Skeletal muscle satellite cell (primary cell): Measurements from ENCODE around the gene INPP4A.

Source experiments
- H3K27me3 ChIP-seq: 2 replicates; pipeline ENCODE4 v1.7.0; 2013; ENCODE audit warnings: low read length; ENCODE audit not compliant: control insufficient read depth, insufficient read depth
- H3K36me3 ChIP-seq: 2 replicates; pipeline ENCODE4 v1.7.0; 2013; ENCODE audit warnings: mild to moderate bottlenecking, control low read depth, low read length; ENCODE audit not compliant: insufficient read depth
- H3K4me1 ChIP-seq: 2 replicates; pipeline ENCODE4 v1.7.0; 2013; ENCODE audit warnings: low read length; ENCODE audit not compliant: control insufficient read depth, insufficient read depth
- H3K4me2 ChIP-seq: 2 replicates; pipeline ENCODE4 v1.7.0; 2013; ENCODE audit warnings: mild to moderate bottlenecking, low read length
- H3K4me3 ChIP-seq: 2 replicates; pipeline ENCODE4 v1.7.0; 2013; ENCODE audit warnings: low read length
- H3K9ac ChIP-seq: 2 replicates; pipeline ENCODE4 v1.7.0; 2013; ENCODE audit warnings: mild to moderate bottlenecking, low read depth, low read length, moderate library complexity
- H3K9me3 ChIP-seq: replicated peaks from 2 replicates; pipeline ENCODE4 v1.7.0; 2013; ENCODE audit warnings: mild to moderate bottlenecking, control low read depth, low read length

Gene INPP4A

GRCh38 chr2:98472961-98473746, 28.5 kb downstream of the INPP4A start:
- Histone ChIP-seq H3K4me3 (no peak overlapping the region), H3K27me3 (no peaks in the 10 kb centered on the region), H3K36me3 (no peaks in the 10 kb centered on the region), H3K9me3 (no peaks in the 10 kb centered on the region), H3K4me1 (peaks cover 8% of the 10 kb centered on the region), H3K9ac (no peak overlapping the region), H3K4me2 (no peak overlapping the region)

GRCh38 chr2:98473995-98474780, 29.5 kb downstream of the INPP4A start:
- no peak overlapping the region for H3K4me3 ChIP-seq
- no peak overlapping the region for H3K4me2 ChIP-seq
- H3K36me3 ChIP-seq: no peaks in the 10 kb centered on the region
- H3K4me1 ChIP-seq: peaks cover 5% of the 10 kb centered on the region
- no peaks in the 10 kb centered on the region for H3K27me3 ChIP-seq
- no peak overlapping the region for H3K9ac ChIP-seq
- no peaks in the 10 kb centered on the region for H3K9me3 ChIP-seq

GRCh38 chr2:98474979-98475632, 30.4 kb downstream of the INPP4A start:
- H3K9ac ChIP-seq: no peak overlapping the region
- no peaks in the 10 kb centered on the region for H3K27me3 ChIP-seq
- H3K4me3 ChIP-seq: no peak overlapping the region
- H3K4me2 ChIP-seq: no peak overlapping the region
- peaks cover 14% of the 10 kb centered on the region for H3K4me1 ChIP-seq
- no peaks in the 10 kb centered on the region for H3K9me3 ChIP-seq
- H3K36me3 ChIP-seq: no peaks in the 10 kb centered on the region

- Histone ChIP-seq H3K9ac (no peak overlapping the region), H3K36me3 (no peaks in the 10 kb centered on the region), H3K4me2 (no peak overlapping the region), H3K27me3 (no peaks in the 10 kb centered on the region), H3K4me1 (peaks cover 17% of the 10 kb centered on the region), H3K4me3 (no peak overlapping the region), H3K9me3 (no peaks in the 10 kb centered on the region)
These were observed 31.7 kb downstream of the INPP4A start for GRCh38 chr2:98476192-98476868.

- no peaks in the 10 kb centered on the region for H3K27me3 ChIP-seq
- no peaks in the 10 kb centered on the region for H3K36me3 ChIP-seq
- H3K4me1 ChIP-seq: peaks cover 17% of the 10 kb centered on the region
- H3K9ac ChIP-seq: no peak overlapping the region
- H3K9me3 ChIP-seq: no peaks in the 10 kb centered on the region
- no peak overlapping the region for H3K4me2 ChIP-seq
- no peak overlapping the region for H3K4me3 ChIP-seq
These were observed 32.4 kb downstream of the INPP4A start for GRCh38 chr2:98477036-98477435.

- no peak overlapping the region for H3K9ac ChIP-seq
- no peaks in the 10 kb centered on the region for H3K36me3 ChIP-seq
- H3K27me3 ChIP-seq: no peaks in the 10 kb centered on the region
- H3K4me3 ChIP-seq: no peak overlapping the region
- no peaks in the 10 kb centered on the region for H3K9me3 ChIP-seq
- H3K4me2 ChIP-seq: no peak overlapping the region
- H3K4me1 ChIP-seq: peaks cover 17% of the 10 kb centered on the region
These were observed 32.8 kb downstream of the INPP4A start for GRCh38 chr2:98477506-98477905.

GRCh38 chr2:98478088-98478551, 33.5 kb downstream of the INPP4A start:
- Histone ChIP-seq H3K4me3 (no peak overlapping the region), H3K9me3 (no peaks in the 10 kb centered on the region), H3K9ac (no peak overlapping the region), H3K4me2 (no peak overlapping the region), H3K27me3 (no peaks in the 10 kb centered on the region), H3K36me3 (no peaks in the 10 kb centered on the region), H3K4me1 (peaks cover 17% of the 10 kb centered on the region)

GRCh38 chr2:98478907-98479306, 34.2 kb downstream of the INPP4A start:
- peaks cover 17% of the 10 kb centered on the region for H3K4me1 ChIP-seq
- H3K4me2 ChIP-seq: no peak overlapping the region
- no peaks in the 10 kb centered on the region for H3K36me3 ChIP-seq
- H3K4me3 ChIP-seq: no peak overlapping the region
- no peaks in the 10 kb centered on the region for H3K9me3 ChIP-seq
- no peak overlapping the region for H3K9ac ChIP-seq
- H3K27me3 ChIP-seq: no peaks in the 10 kb centered on the region

- no peaks in the 10 kb centered on the region for H3K36me3 ChIP-seq
- H3K9me3 ChIP-seq: no peaks in the 10 kb centered on the region
- H3K27me3 ChIP-seq: no peaks in the 10 kb centered on the region
- H3K4me1 ChIP-seq: peaks cover 17% of the 10 kb centered on the region
- no peak overlapping the region for H3K4me3 ChIP-seq
- H3K4me2 ChIP-seq: peak overlapping the region; percentile 53
- no peak overlapping the region for H3K9ac ChIP-seq
These were observed 34.7 kb downstream of the INPP4A start for GRCh38 chr2:98479371-98479770.

- Histone ChIP-seq H3K9ac (no peak overlapping the region), H3K4me3 (no peak overlapping the region), H3K36me3 (no peaks in the 10 kb centered on the region), H3K4me2 (peak overlapping the region; percentile 53), H3K4me1 (peaks cover 17% of the 10 kb centered on the region), H3K27me3 (no peaks in the 10 kb centered on the region), H3K9me3 (no peaks in the 10 kb centered on the region)
These were observed 35.4 kb downstream of the INPP4A start for GRCh38 chr2:98479959-98480524.

- no peak overlapping the region for H3K9ac ChIP-seq
- no peaks in the 10 kb centered on the region for H3K36me3 ChIP-seq
- peaks cover 17% of the 10 kb centered on the region for H3K4me1 ChIP-seq
- H3K27me3 ChIP-seq: no peaks in the 10 kb centered on the region
- no peaks in the 10 kb centered on the region for H3K9me3 ChIP-seq
- H3K4me3 ChIP-seq: no peak overlapping the region
- no peak overlapping the region for H3K4me2 ChIP-seq
These were observed 35.9 kb downstream of the INPP4A start for GRCh38 chr2:98480598-98480997.
